Gastrocnemius medialis (tissue), 4 donors: ENCODE data around the gene IKBIP.

ENCODE experiments used
- CTCF ChIP-seq, 5 experiments: fragments of 450-650 bp in 3 of 5; fragments of 200-600 bp in 2 of 5; sonication (generic) in 2 of 5; IDR thresholded peaks in 4 of 5; conservative IDR thresholded peaks in 1 of 5; 1 replicate in 4 of 5; 2 replicates in 1 of 5; pipeline ENCODE4 v1.5.1; 2016 to 2019; ENCODE audit warnings: antibody characterized with exemption in 5 of 5, mild to moderate bottlenecking in 3 of 5, moderate library complexity in 3 of 5
- POLR2A ChIP-seq, 2 donors: fragments of 450-650 bp; IDR thresholded peaks; one replicate each; pipeline ENCODE4 v1.6.1; 2017; ENCODE audit warnings: antibody characterized with exemption in 2 of 2, mild to moderate bottlenecking in 2 of 2, moderate library complexity in 2 of 2

DNA sequence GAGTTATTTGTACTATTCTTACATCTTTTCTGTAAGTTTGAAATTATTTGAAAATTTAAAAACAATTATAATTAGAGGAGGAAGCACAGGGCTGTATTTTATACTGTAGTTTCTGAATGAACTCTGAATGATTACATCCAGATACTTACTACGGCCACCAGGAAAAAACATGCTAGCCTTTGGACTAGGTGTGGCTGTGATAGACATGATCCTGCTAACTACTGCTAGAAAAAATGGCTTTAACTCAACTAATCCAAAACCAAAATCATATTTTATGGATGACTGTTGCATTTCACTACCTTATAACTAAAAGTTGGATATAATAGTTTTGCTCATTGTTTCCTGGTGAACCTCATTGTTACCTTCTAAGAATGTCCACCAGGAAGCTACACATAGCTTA lies 66.2 kb downstream of the IKBIP start:
- no peak for TF ChIP-seq CTCF (IDR thresholded peaks at IDR 0.05 in 4 of 5, conservative IDR thresholded peaks at IDR 0.05 in 1 of 5)
- TF ChIP-seq POLR2A (IDR thresholded peaks at IDR 0.05), result no peak
